ENCODE results near the gene EGLN2. TPM values are rescaled to one million over a fixed set of nuclear protein-coding genes. Genes with fewer than 3 reads are reported as not detected.

EGLN2 gene
- total and polyA plus RNA-seq, 8 donors: 22.3 to 82.1 (median 27.8) TPM

DNA sequence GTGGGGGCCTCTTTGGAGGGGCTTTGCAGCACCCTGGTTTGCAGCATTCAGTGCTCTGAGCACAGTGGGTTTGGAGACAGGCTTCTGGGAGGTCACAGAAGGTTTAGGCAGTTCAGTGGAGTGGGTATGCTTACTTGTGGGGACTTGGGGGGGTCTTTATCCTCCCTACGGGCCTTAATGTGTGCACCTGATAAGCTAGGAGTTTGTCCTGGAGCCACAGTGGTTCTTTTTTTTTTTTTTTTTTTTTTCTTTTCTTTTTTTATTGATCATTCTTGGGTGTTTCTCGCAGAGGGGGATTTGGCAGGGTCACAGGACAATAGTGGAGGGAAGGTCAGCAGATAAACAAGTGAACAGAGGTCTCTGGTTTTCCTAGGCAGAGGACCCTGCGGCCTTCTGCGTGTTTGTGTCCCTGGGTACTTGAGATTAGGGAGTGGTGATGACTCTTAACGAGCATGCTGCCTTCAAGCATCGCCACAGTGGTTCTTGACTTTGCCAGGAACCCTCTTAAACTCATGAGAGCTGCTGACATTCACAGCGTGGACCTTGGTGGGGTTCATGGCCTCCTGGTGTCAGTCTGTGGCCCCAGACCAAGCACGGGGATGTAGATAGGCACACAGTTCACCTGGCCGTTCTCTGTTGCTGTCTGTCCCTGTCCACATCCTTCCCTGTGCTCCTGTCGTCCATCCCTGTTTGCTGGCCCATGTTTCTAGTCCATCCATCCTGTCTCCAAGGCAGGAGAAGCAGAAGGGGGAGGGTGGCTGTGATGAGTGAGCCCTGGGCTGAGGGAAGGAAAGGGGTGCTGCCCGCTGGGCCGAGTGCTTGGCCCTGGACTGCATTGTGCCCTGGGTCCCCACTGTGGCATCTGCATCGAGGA, 2.7 kb downstream of the EGLN2 start:
- H3K36me3 ChIP-seq: no peaks in the 10 kb centered on the region
- no peak for ATAC-seq
- intact Hi-C loops (cut with DNase I): no loop called here
- TF ChIP-seq, protein P1, sequence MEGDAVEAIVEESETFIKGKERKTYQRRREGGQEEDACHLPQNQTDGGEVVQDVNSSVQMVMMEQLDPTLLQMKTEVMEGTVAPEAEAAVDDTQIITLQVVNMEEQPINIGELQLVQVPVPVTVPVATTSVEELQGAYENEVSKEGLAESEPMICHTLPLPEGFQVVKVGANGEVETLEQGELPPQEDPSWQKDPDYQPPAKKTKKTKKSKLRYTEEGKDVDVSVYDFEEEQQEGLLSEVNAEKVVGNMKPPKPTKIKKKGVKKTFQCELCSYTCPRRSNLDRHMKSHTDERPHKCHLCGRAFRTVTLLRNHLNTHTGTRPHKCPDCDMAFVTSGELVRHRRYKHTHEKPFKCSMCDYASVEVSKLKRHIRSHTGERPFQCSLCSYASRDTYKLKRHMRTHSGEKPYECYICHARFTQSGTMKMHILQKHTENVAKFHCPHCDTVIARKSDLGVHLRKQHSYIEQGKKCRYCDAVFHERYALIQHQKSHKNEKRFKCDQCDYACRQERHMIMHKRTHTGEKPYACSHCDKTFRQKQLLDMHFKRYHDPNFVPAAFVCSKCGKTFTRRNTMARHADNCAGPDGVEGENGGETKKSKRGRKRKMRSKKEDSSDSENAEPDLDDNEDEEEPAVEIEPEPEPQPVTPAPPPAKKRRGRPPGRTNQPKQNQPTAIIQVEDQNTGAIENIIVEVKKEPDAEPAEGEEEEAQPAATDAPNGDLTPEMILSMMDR (IDR thresholded peaks at IDR 0.05): no peak
- H3K27ac ChIP-seq: peak overlapping the region in 2 of 4 donors; percentile 37 to 53
- no peak for FAIRE-seq
- no peak for DNase-seq
- peaks cover 41 to 64% (median 55%) of the 10 kb centered on the region in 3 donors for H3K4me1 ChIP-seq
- H3K4me3 ChIP-seq: peak overlapping the region in 1 of 4 donors; percentile 91
- 44 to 50% methylated on average over 12 to 13 of the region's 13 CpGs for WGBS, 2 donors
- no peaks in the 10 kb centered on the region for H3K9me3 ChIP-seq
- H3K27me3 ChIP-seq: no peaks in the 10 kb centered on the region

DNA sequence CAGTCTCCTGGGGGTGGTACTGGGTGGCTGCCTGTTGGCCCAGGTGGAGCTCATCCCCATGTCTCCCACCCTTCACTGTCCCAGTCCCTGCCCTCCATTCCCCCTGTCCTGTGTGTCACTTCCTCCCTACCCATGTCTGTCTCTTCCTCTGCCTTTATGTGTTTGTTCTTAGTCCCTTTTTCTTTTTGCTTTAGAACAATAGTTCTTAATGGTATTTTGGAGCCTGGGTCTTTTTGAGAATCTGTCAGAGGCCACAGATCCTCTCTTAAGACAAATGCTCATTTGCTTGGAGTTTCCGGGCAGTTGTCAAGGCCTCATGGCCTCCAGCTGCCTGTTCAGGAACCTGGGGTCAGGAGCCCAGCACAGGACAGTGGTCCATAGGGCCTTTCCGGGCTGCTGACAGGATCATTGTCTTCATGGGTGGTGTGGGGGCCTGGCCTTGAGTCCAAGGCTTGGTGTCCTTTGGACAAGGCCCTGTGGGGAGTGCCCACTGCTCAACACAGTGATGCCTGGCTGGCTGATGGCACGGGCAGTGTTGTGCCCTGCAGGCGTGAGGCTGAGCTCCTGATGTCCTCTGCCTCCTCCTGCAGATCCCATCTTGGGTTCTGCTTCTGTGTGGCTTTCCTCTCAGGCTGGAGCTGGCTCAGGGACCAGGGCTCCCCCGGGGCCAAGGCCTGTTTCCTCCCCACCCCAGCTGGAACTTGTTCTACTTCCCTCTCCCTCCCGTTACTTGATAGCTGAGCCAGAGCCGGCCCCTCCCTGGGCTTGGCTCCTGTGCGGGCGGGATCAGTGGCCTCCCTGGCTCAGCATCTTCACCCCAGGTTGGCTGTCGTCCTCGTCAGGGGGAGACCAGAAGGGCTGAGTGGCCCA, 3.5 kb downstream of the EGLN2 start:
- FAIRE-seq (no peak), DNase-seq (peak in 3 of 6 donors; percentile 29 to 74 (median 57)), ATAC-seq (no peak)
- peak overlapping the region in 1 of 4 donors; percentile 11 for H3K4me3 ChIP-seq
- no peaks in the 10 kb centered on the region for H3K9me3 ChIP-seq
- 28 to 37% methylated on average over 11 of the region's 11 CpGs for WGBS, 2 donors
- peaks cover 41 to 66% (median 55%) of the 10 kb centered on the region in 3 donors for H3K4me1 ChIP-seq
- TF ChIP-seq, protein P1 (IDR thresholded peaks at IDR 0.05): no peak
- H3K36me3 ChIP-seq: no peaks in the 10 kb centered on the region
- intact Hi-C loops (cut with DNase I): no loop called here
- no peaks in the 10 kb centered on the region for H3K27me3 ChIP-seq
- H3K27ac ChIP-seq: peak overlapping the region in 3 of 4 donors; percentile 22 to 68 (median 53)

DNA sequence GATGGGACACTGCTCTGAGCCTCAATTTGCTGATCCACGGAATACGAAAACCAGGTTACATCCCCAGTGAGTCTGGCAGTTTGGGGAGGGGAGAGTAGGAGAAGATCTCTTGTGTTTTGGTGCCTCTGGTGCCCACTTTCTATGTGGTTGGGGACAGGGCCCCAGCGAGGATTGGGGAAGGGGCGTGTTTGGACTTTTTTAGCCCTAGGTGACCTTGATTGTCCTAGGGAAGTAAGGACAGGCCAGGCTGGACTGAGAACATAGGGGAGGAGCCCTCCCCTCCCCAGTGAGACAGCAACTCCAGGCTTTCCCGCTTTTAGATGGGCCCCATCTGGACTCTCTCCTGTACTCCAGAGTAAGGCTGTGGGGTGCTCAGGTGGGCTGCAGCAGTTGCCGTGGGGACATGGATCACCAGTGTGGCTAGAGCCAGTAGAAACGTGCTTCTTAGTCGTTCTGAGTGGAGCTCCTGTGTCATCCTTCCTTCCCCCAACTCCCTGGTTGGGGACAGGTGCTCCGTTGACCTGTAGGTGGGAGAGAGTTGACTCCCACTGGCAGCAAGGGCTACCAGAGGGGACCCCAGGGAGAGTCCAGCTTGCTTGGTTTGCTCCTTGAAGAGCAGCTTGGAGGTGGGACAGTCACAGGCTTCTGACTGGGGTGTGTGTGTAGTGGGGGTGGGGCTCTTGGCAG, 4.3 kb downstream of the EGLN2 start:
- 52% methylated on average over 9 of the region's 9 CpGs for WGBS, 2 donors
- no peaks in the 10 kb centered on the region for H3K27me3 ChIP-seq
- H3K36me3 ChIP-seq: no peaks in the 10 kb centered on the region
- ATAC-seq: no peak
- no peak for DNase-seq
- intact Hi-C loops (cut with DNase I): no loop called here
- TF ChIP-seq, protein P1 (IDR thresholded peaks at IDR 0.05): no peak
- peak overlapping the region in 1 of 4 donors; percentile 11 for H3K4me3 ChIP-seq
- peak overlapping the region; percentile 13 to 68 (median 44) for H3K27ac ChIP-seq
- FAIRE-seq: no peak
- H3K4me1 ChIP-seq: peaks cover 41 to 62% (median 49%) of the 10 kb centered on the region in 3 donors
- no peaks in the 10 kb centered on the region for H3K9me3 ChIP-seq

DNA sequence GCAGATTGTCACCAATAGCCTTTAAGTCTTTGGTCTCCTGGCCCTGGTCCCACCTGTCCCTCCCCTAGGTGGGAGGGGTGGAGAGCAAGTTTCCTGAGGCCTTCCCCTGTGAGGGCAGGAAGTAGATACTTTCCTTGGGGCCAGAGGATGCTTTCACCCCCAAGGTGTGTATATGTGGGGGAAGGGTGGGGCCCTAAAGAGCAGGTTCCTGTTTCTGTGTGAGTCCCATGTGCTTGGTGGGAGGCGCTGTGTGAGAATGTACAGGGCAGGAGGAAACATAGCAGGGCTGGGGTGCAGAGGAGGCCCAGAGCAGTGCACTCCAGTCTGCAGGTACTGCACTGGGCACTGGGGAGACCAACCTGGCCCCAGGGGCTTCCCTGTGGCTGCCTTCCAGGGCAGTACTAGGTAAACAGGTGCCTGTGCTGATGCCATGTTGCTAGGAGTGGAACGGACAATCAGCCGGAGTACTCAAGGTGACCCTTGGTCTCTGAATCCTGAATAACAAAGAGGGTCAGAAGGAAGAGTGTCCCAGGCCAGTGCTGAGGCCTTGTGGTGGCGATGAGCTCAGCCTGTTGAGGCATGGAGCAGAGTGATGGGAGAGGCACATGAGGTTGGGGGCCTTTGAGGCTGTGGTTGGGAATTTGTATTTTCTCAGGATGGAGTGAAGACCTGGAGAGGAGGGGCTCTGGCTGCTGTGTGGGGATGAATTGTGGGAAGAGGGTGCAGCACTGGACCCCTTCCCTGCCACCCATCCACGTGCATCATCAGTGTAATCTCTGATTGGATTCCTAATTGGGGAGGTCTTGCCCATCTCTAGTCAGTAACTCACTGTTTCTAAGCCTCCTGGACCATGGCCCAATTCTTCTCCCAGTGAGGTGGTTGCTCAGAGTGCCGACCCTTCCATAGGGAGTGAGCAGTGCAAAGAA, 5.1 kb downstream of the EGLN2 start:
- peaks cover 41 to 62% (median 49%) of the 10 kb centered on the region in 3 donors for H3K4me1 ChIP-seq
- TF ChIP-seq, protein P1 (IDR thresholded peaks at IDR 0.05): no peak
- FAIRE-seq (no peak), ATAC-seq (peak in 3 of 4 donors; percentile 11 to 22 (median 18)), DNase-seq (peak in 5 of 6 donors; percentile 70 to 85 (median 74))
- whole genome bisulfite sequencing, 2 donors: 49 to 58% methylated on average over 6 of the region's 6 CpGs
- H3K27me3 ChIP-seq: no peaks in the 10 kb centered on the region
- intact Hi-C loops (cut with DNase I): no loop called here
- no peaks in the 10 kb centered on the region for H3K36me3 ChIP-seq
- H3K4me3 ChIP-seq: no peak overlapping the region
- no peaks in the 10 kb centered on the region for H3K9me3 ChIP-seq
- peak overlapping the region; percentile 13 to 68 (median 44) for H3K27ac ChIP-seq
